LHCN-M2 (cell line): Measurements from ENCODE around the gene BCAM. TPM values are rescaled to one million over a fixed set of nuclear protein-coding genes. Genes with fewer than 3 reads are reported as not detected.
"Not testable (repeated sequence)": the region's sequence is repeated elsewhere in the genome, so short reads cannot be mapped to it uniquely, and the experiment has no call there.

Experiments used
- DNase-seq: peaks from one replicate; pipeline ENCODE4 v3.0.0-alpha.2; 2012; ENCODE audit warnings: low read depth
- total RNA-seq: library from RNA; depleted of rRNA; stranded (reverse); fragments of >200 nt; gene quantifications from 2 replicates; pipeline ENCODE4 v1.2.3, GENCODE V29; 2014; rRNA removed

BCAM gene
- total RNA-seq, 1 experiment from 2014 or later = 3.5 TPM

GRCh38 chr19:44848812-44849447 is 40.0 kb downstream of the BCAM start:
- DNase-seq = no peak

- DNase-seq = no peak
Observed at GRCh38 chr19:44850641-44851109, 41.8 kb downstream of the BCAM start.

DNA sequence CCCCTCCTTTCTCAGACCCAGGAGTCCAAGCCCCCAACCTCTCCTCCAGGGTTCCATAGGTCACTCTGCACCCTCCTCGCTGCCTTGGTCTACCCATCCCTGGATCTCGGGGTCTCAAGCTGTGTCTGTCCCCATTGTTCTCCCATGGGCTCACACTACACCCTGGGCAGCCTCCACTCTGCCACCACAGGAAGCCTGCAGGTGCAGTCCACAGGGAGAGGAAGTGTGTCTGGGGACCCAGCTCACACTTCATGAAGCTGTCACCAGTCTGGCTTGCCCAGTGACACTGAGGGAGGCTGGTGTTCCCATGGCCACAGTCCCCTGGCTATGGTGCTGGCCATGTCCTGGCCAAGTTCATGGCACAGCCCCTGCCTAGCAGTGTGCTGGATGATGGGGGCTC is 42.5 kb downstream of the BCAM start:
- DNase-seq = no peak

DNA sequence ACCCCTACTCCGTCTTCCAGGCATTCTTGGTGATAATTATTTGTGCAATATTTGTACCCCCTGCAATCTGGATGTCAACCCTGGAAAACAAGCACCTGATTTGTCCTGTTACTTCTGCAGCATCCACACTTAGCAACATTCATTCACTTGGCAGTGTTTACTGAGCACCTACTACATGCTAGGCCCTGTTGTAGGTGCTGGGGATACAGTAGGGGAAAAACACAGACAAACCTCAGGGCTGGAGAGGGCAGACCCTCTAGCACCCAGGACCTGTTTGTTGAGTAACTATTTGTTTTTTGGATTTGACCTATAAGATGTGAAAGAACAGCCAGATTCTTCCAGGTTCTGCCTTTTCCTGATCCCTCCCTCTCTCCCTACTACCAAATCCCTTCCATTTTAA is 46.7 kb downstream of the BCAM start:
- no peak for DNase-seq

DNA sequence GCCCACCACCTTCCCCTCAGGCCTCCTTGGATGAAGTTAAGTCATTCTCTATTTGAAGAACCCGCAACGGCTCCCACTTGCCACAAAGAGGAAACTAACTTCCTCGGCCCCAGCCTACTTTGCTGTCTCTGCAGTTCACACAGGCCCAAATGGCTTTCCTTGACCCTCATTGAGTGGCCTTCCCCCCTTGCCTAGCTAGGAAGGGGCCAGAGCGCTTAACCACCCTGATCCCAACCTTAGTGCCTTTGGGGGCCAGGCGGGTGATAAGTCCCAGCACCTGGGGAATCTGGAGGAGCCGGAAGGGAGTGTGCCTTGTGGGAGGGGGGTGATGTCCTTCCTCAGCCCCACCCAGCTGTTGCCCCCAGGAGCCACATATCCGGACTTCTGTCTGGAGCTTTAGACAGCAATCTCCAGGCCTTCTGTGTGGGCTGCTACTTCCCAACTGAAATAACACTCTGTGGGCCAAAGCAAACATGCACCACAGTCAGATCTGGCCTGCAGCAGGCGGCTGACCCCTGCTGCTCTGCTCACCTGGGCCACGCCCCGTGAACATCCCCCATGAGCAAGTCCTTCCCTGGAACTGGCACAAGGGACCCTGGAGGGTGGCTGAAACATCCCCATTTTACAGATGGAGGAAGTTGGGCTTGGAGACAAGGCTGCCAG is 47.6 kb downstream of the BCAM start:
- peak; percentile 62 for DNase-seq

GRCh38 chr19:44857837-44858236 is 48.9 kb downstream of the BCAM start:
- DNase-seq = no peak

GRCh38 chr19:44861576-44861975 is 52.7 kb downstream of the BCAM start:
- not testable (repeated sequence) for DNase-seq

DNA sequence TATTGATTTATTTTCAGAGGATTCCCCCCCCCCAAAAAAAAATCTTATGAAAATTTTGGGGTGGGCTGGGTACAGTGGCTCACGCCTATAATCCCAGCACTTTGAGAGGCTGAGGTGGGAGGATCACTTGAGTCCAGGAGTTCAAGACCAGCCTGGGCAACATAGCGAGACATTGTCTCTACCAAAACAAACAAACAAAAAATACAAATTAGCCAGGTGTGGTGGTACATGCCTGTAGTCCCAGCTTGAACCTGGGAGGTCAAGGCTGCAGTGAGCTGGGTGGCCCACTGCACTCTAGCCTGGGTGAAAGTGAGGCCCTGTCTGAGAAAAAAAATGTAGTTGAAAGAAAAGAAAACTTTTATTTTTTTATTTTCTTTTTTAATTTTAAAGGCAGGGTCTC is 55.1 kb downstream of the BCAM start:
- no peak for DNase-seq

- DNase-seq = no peak
Observed at GRCh38 chr19:44865196-44865767, 56.4 kb downstream of the BCAM start.

DNA sequence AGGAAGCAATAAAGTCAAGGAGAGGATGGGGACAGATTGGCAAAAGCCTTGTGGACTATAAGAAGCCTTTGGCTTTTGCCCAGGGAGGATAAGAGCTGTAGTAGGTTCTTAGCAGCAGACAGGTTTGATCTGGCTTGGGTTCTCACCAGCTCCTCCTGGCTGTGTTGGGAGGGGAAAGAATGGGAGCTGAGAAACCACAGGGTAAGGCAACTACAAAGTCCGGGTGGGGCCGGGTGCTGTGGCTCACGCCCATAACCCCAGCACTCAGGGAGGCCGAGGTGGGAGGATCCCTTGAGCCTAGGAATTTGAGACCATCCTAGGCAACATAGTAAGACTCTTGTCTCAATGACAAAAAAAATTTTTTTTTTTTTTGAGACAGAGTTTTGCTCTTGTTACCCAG is 57.8 kb downstream of the BCAM start:
- DNase-seq = no peak

GRCh38 chr19:44867578-44867977 is 58.7 kb downstream of the BCAM start:
- DNase-seq = no peak

DNA sequence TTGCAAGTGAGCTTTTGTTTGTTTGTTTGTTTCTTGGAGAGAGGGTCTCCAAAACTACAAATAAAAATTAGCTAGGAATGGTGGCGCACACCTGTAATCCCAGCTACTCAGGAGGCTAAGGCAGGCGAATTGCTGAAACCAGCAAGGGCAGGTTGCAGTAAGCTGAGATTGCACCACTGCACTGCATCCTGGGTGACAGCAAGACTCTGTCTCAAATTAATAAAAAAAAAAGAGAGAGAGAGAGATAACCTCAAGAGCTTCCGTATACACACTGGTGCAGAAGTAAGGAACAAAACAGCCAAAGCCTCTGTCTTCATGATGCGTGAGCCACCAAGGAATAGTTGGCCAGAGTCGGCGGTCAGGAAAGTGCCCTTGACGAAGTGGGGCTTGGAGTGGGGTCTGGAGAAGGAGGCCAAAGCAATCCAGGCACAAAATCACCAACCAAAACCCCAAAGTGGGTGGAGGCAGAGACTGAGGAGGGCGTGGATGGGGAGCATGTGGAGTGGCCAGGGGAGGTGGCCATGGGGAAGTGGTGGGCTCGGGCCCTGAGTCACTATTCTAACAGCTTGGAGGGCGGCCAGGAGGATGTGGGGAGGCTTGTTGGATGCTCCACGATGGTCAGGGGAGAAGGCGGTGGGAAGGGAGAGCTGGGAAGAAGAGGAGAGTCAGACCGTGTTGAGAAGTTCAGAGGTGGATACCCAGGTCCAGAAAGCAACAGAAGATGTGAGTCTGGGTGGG is 61.0 kb downstream of the BCAM start:
- peak; percentile 81 for DNase-seq

Other genes with a start within 250 kb of the BCAM start
- not detected in 2 replicates for gene IGSF23, start 195.5 kb upstream of the BCAM start, total RNA-seq
- gene PVR, start 165.2 kb upstream of the BCAM start, total RNA-seq = 52.1 and 54.3 TPM in 2 replicates
- 0.06 and 0.13 TPM in 2 replicates for gene CEACAM19, start 137.6 kb upstream of the BCAM start, total RNA-seq
- not detected in 2 replicates for gene CEACAM16, start 110.0 kb upstream of the BCAM start, total RNA-seq
- gene BCL3, start 60.4 kb upstream of the BCAM start, total RNA-seq = 10.0 and 18.1 TPM in 2 replicates
- gene CBLC, start 31.2 kb upstream of the BCAM start, total RNA-seq = not detected in 2 replicates
- gene NECTIN2, start 37.2 kb downstream of the BCAM start, total RNA-seq = 68.4 and 79.6 TPM in 2 replicates
- 154 and 190 TPM in 2 replicates for gene TOMM40, start 82.2 kb downstream of the BCAM start, total RNA-seq
- gene APOE, start 96.7 kb downstream of the BCAM start, total RNA-seq = 25.3 and 84.6 TPM in 2 replicates
- gene APOC1, start 105.5 kb downstream of the BCAM start, total RNA-seq = 2.5 and 5.1 TPM in 2 replicates
- gene APOC4, start 133.1 kb downstream of the BCAM start, total RNA-seq = not detected in 2 replicates
- gene APOC2, start 136.9 kb downstream of the BCAM start, total RNA-seq = not detected in 2 replicates
- 48.3 and 58.2 TPM in 2 replicates for gene CLPTM1, start 146.3 kb downstream of the BCAM start, total RNA-seq
- gene RELB, start 192.4 kb downstream of the BCAM start, total RNA-seq = 4.1 and 4.5 TPM in 2 replicates
- gene CLASRP, start 229.9 kb downstream of the BCAM start, total RNA-seq = 76.0 and 89.8 TPM in 2 replicates